ENCODE data around the gene GNG8.
"Not testable (repeated sequence)": the region's sequence is repeated elsewhere in the genome, so short reads cannot be mapped to it uniquely, and the experiment has no call there.

The GNG8 gene

GRCh38 chr19:46631481-46631880 lies 4.5 kb downstream of the GNG8 start:
- Histone ChIP-seq H3K4me1 (ENCODE audit: insufficient read depth, low read length) (peaks cover 22% of the 10 kb centered on the region), H3K9me3 (ENCODE audit: control insufficient read depth, insufficient read depth, low read length) (no peaks in the 10 kb centered on the region), H3K36me3 (ENCODE audit: insufficient read depth, low read length) (no peaks in the 10 kb centered on the region), H3K9ac (ENCODE audit: low read depth, low read length) (no peak overlapping the region)

DNA sequence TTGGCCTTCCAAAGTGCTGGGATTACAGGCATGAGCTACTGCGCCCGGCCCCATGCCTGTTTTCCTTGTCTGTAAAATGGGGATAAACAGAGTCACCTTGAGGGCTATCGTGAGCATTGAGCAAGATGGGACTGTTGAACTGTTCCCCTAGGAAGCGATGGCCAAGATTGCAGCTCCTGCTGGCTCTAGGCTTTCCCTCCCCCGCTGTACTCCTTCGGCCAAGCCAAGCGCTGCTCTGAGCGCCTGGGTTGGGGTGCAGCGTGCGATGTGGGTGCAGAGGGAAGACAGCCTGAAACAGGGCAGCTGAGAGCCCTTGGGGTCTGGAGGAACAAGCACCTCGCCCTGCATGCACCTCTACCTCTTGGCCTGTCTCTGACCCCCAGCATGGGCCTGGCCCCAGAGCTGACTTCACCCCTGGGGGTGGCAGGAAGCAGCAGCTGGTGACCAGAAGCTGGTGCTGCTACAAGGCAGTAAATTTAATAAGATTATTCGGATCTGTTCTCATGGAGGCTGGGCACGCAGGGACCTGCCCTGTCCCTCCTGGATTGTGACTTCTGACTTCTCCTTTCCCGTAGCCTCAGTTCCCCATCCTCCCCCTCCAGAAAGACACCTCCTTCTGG lies 5.3 kb downstream of the GNG8 start:
- no peaks in the 10 kb centered on the region for H3K9me3 ChIP-seq (ENCODE audit: control insufficient read depth, insufficient read depth, low read length)
- no peak overlapping the region for H3K9ac ChIP-seq (ENCODE audit: low read depth, low read length)
- peaks cover 23% of the 10 kb centered on the region for H3K4me1 ChIP-seq (ENCODE audit: insufficient read depth, low read length)
- no peaks in the 10 kb centered on the region for H3K36me3 ChIP-seq (ENCODE audit: insufficient read depth, low read length)

GRCh38 chr19:46629546-46630025 lies 6.4 kb downstream of the GNG8 start:
- no peaks in the 10 kb centered on the region for H3K9me3 ChIP-seq (ENCODE audit: control insufficient read depth, insufficient read depth, low read length)
- H3K4me1 ChIP-seq (ENCODE audit: insufficient read depth, low read length) = peaks cover 34% of the 10 kb centered on the region
- no peaks in the 10 kb centered on the region for H3K36me3 ChIP-seq (ENCODE audit: insufficient read depth, low read length)
- no peak overlapping the region for H3K9ac ChIP-seq (ENCODE audit: low read depth, low read length)

GRCh38 chr19:46628970-46629369 lies 7.0 kb downstream of the GNG8 start:
- peaks cover 34% of the 10 kb centered on the region for H3K4me1 ChIP-seq (ENCODE audit: insufficient read depth, low read length)
- not testable (repeated sequence) for H3K36me3 ChIP-seq (ENCODE audit: insufficient read depth, low read length); H3K9ac ChIP-seq (ENCODE audit: low read depth, low read length); H3K9me3 ChIP-seq (ENCODE audit: control insufficient read depth, insufficient read depth, low read length)

DNA sequence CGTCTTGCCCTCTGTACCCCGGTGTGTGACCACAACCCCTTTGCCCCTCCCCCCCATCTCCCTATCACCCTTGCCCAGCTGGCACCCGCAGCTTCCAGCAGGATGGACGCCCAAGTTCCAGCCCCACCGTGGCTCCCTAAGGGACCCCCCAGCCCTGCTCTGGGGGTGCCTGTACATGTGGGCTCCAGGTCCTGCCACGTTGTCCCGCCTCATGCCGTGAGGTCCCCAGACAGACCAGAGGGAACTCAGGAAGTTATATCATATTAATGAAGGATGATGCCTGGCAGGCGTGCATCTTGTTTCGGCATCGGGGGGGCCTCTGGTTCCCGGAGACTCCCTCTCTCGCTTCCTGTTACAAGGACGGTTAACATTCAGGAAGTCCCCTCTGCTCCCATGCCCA lies 9.6 kb downstream of the GNG8 start:
- Histone ChIP-seq H3K4me1 (ENCODE audit: insufficient read depth, low read length) (peaks cover 21% of the 10 kb centered on the region), H3K9ac (ENCODE audit: low read depth, low read length) (no peak overlapping the region), H3K36me3 (ENCODE audit: insufficient read depth, low read length) (no peaks in the 10 kb centered on the region), H3K9me3 (ENCODE audit: control insufficient read depth, insufficient read depth, low read length) (no peaks in the 10 kb centered on the region)

GRCh38 chr19:46625731-46626130 lies 10.3 kb downstream of the GNG8 start:
- Histone ChIP-seq H3K9me3 (ENCODE audit: control insufficient read depth, insufficient read depth, low read length) (no peaks in the 10 kb centered on the region), H3K9ac (ENCODE audit: low read depth, low read length) (no peak overlapping the region), H3K36me3 (ENCODE audit: insufficient read depth, low read length) (no peaks in the 10 kb centered on the region), H3K4me1 (ENCODE audit: insufficient read depth, low read length) (peaks cover 19% of the 10 kb centered on the region; the same call in 1 of the 2 replicates)

DNA sequence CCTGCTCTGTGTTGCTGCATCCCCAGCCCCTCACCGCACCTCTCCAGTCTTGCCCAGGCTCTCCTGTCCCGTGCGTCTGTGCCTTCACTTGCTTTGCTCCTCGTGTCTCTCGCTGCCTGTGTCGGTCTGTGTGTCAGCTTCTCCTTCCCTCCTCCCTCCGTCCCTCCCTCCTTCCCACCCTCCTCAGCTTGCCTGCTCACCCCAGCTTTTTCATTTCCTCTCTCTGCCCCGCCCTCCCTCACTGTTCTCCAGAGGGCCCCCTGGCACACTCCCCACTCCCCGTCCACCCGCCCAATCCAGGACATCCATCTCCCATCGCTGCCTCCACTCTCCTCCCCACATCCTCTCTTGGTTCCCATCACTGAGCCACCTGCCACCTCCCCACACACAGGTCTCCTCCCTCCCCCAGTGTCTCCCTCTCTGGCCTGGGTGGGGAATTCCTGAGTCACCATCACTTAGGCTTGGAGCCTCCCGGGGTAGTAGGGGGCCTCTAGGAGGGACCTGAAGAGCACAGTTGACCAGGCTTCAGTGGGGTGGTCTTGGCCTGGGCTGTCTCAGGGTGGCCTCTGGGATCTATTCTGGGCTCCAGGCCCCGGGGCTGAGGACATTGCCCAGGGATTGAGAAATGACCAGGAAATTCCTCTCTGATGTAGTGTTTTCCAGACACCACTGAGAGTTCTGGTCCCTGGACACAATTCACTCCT lies 10.9 kb downstream of the GNG8 start, which contains the start of gene PTGIR:
Gene PTGIR, minus strand, starts transcription at position 132 of the 704 bp plus-strand sequence. CDS start 864 bp downstream, outside the sequence.
- no peaks in the 10 kb centered on the region for H3K36me3 ChIP-seq (ENCODE audit: insufficient read depth, low read length)
- no peaks in the 10 kb centered on the region for H3K9me3 ChIP-seq (ENCODE audit: control insufficient read depth, insufficient read depth, low read length)
- no peak within 1 kb of the TSS for H3K9ac ChIP-seq (ENCODE audit: low read depth, low read length)
- H3K4me1 ChIP-seq (ENCODE audit: insufficient read depth, low read length) = peaks cover 17% of the 10 kb centered on the region; the same call in 1 of the 2 replicates

GRCh38 chr19:46623915-46624502 lies 12.0 kb downstream of the GNG8 start:
- no peaks in the 10 kb centered on the region for H3K9me3 ChIP-seq (ENCODE audit: control insufficient read depth, insufficient read depth, low read length)
- no peaks in the 10 kb centered on the region for H3K36me3 ChIP-seq (ENCODE audit: insufficient read depth, low read length)
- peaks cover 17% of the 10 kb centered on the region; the same call in 1 of the 2 replicates for H3K4me1 ChIP-seq (ENCODE audit: insufficient read depth, low read length)
- no peak overlapping the region for H3K9ac ChIP-seq (ENCODE audit: low read depth, low read length)

DNA sequence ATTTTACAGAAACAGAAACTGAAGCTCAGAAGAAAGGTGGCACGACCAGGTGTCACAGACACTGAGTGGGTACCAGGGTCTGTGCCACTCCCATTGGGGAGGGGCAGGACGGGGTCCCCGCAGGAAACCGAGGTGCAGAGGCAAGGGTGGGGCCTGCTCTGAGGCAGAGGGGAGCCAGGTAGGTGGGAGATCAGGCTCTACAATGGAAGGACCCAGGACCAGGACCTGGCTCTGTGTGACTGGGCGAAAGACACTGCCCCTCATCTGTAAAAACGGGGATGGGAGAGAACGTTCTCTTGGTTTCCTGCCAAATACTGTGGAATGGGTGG lies 13.9 kb downstream of the GNG8 start:
- Histone ChIP-seq H3K9me3 (ENCODE audit: control insufficient read depth, insufficient read depth, low read length) (no peaks in the 10 kb centered on the region), H3K9ac (ENCODE audit: low read depth, low read length) (no peak overlapping the region), H3K36me3 (ENCODE audit: insufficient read depth, low read length) (no peaks in the 10 kb centered on the region), H3K4me1 (ENCODE audit: insufficient read depth, low read length) (peaks cover 17% of the 10 kb centered on the region; the same call in 1 of the 2 replicates)

DNA sequence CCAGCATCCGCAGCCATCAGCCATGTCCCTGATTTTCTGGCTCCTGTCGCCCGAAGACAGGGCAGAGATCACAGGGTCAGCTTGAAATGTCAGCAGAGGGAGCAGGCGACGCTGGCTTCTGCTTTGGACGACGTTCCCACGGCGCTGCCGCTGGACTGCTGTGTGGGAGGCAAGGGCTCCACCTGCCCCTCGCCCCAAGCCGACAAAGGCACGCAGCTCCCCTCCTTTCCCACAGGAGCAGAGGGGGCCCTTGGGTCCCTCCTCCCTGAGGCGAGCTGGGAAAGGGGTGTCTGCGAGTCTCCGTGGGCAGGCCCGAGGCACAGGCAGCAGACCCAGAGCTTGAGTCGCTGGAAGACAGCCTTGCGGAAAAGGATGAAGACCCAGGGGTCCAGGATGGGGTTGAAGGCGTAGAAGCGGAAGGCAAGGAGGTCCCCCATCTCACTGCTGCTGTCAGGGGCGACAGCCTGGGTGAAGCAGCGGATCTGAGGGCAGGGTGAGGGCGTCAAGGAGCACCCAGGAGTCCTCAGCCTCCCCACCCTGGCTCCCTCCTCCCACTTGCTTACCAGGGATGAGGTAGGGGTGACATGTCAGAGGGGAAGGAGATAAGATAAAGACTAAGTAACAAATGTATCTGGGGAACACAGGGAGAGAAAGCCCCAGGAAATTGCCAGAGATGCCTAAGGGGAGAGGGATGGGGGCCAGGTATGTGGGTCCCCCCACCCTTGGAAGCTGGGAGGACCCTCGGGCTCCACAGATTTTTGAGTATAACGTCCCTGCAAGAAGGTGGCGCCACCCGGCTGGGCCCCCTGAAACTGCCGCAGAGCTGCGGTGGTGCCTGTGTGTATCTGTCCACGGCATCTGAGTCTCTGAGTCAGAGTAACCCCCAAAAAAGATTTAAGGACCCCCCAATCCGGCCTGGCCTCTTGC lies 14.5 kb downstream of the GNG8 start:
- Histone ChIP-seq H3K9ac (ENCODE audit: low read depth, low read length) (no peak overlapping the region), H3K4me1 (ENCODE audit: insufficient read depth, low read length) (peaks cover 17% of the 10 kb centered on the region; the same call in 1 of the 2 replicates), H3K9me3 (ENCODE audit: control insufficient read depth, insufficient read depth, low read length) (no peaks in the 10 kb centered on the region), H3K36me3 (ENCODE audit: insufficient read depth, low read length) (no peaks in the 10 kb centered on the region)

DNA sequence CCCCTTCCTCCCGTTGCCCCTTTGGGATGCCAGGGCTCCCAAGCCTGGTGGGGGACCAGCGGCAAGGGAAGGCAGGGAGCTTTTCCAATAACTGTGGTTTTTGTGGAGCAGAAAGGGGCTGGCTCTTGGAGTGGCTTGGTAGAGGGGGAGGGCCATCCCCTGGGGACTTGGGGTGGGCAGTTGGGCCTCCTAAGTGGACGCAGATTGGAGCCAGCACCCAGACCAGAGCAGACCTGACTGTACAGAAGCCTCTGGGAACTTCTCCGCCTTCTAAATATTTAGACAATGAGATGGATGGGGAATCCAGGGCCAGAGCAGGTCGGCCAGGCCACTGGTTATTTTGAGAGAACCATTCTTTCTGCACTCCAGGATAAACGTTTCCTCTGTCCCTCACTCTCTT lies 15.3 kb downstream of the GNG8 start:
- Histone ChIP-seq H3K36me3 (ENCODE audit: insufficient read depth, low read length) (no peaks in the 10 kb centered on the region), H3K9me3 (ENCODE audit: control insufficient read depth, insufficient read depth, low read length) (no peaks in the 10 kb centered on the region), H3K4me1 (ENCODE audit: insufficient read depth, low read length) (peaks cover 17% of the 10 kb centered on the region; the same call in 1 of the 2 replicates), H3K9ac (ENCODE audit: low read depth, low read length) (no peak overlapping the region)

DNA sequence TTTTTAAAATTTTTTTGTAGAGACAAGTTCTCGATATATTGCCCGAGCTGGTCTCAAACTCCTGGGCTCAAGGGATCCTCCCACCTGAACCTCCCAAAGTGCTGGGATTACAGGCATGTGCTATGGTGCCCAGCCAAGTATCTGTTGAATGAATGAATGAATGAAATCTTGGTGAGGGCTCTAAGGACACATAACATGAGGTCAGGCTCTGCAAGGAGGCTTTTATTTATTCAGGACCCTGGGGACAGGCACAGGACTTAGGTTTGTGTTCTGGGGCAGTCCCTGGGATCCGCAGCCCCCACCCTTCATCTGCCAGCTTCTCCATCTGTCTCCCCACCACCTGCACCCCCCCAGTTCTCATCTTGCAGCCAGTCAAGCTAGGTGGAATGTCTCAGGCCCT lies 15.7 kb downstream of the GNG8 start:
- Histone ChIP-seq H3K9me3 (ENCODE audit: control insufficient read depth, insufficient read depth, low read length) (no peaks in the 10 kb centered on the region), H3K36me3 (ENCODE audit: insufficient read depth, low read length) (no peaks in the 10 kb centered on the region), H3K4me1 (ENCODE audit: insufficient read depth, low read length) (peaks cover 12% of the 10 kb centered on the region; the same call in 1 of the 2 replicates), H3K9ac (ENCODE audit: low read depth, low read length) (no peak overlapping the region)

GRCh38 chr19:46618670-46619231 lies 17.3 kb downstream of the GNG8 start:
- Histone ChIP-seq H3K36me3 (ENCODE audit: insufficient read depth, low read length) (no peaks in the 10 kb centered on the region), H3K9ac (ENCODE audit: low read depth, low read length) (no peak overlapping the region), H3K4me1 (ENCODE audit: insufficient read depth, low read length) (peaks cover 5% of the 10 kb centered on the region; the same call in 1 of the 2 replicates), H3K9me3 (ENCODE audit: control insufficient read depth, insufficient read depth, low read length) (no peaks in the 10 kb centered on the region)

DNA sequence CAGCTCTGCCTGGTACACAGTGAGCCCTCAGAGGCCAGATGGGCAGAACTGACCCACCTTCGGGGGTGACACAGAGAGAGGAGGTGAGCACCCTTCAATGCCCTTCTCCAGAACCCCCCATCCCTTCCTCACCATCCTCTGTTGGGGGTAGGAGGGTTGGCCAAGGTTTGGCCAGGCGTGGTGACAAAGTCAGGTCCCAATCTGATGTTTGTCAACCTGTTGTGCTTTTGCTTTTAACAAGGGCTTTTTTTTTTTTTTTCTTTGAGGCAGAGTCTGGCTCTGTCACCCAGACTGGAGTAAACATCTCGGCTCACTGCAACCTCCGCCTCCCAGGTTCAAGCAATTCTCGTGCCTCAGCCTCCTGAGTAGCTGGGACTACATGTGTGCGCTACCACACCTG lies 18.4 kb downstream of the GNG8 start:
- Histone ChIP-seq H3K9ac (ENCODE audit: low read depth, low read length) (no peak overlapping the region), H3K36me3 (ENCODE audit: insufficient read depth, low read length) (no peaks in the 10 kb centered on the region), H3K9me3 (ENCODE audit: control insufficient read depth, insufficient read depth, low read length) (no peaks in the 10 kb centered on the region), H3K4me1 (ENCODE audit: insufficient read depth, low read length) (peaks cover 5% of the 10 kb centered on the region; the same call in 1 of the 2 replicates)

Measured in ES-I3 (cell line).